GM13977 (cell line): ENCODE measurements around the gene SOWAHD.
A peak's percentile ranks its signal among the peaks of the same experiment; 100 is the strongest.

Source experiments
- DNase-seq: peaks from one replicate; pipeline ENCODE4 v3.0.0; 2012; ENCODE audit warnings: low spot score
- in situ Hi-C: fragments of 300-500 bp; cut with MboI; formaldehyde crosslinking; loops from one replicate; pipeline ENCODE4 v1.12.0; 2022; ENCODE audit warnings: low sequenced_read_pairs, low pct_unique_long_range_greater_than_20kb, mixed read lengths, inconsistent platforms; ENCODE audit not compliant: unreplicated experiment
- TF ChIP-seq, protein P1 (sequence below): IDR thresholded peaks from 2 replicates; pipeline ENCODE4 v1.5.1; 2012; ENCODE audit warnings: mild to moderate bottlenecking, control low read depth; ENCODE audit not compliant: insufficient read depth; ENCODE audit errors: extremely low read depth, missing control alignments

SOWAHD gene

DNA sequence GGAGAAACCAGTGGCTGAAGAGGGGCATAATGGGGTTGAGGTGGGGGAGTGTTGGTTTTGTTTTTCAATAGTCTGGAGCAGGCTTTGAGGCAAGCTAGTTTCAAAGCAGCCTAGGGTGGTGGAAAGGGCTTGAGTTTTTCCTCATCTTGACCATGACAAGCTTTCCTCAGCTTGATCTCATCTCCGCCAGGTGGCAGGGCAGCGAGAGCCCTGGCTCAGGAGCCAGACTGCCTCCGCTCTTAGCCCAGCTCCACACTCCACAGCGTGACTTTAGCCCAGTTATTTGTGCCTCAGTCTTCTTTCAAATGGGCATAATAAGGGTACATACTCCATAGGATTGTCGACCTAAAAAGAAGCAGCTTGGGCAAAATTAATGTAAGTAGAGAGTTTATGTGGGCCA, 29.9 kb upstream of the SOWAHD start:
- no peak for DNase-seq
- TF ChIP-seq, protein P1, sequence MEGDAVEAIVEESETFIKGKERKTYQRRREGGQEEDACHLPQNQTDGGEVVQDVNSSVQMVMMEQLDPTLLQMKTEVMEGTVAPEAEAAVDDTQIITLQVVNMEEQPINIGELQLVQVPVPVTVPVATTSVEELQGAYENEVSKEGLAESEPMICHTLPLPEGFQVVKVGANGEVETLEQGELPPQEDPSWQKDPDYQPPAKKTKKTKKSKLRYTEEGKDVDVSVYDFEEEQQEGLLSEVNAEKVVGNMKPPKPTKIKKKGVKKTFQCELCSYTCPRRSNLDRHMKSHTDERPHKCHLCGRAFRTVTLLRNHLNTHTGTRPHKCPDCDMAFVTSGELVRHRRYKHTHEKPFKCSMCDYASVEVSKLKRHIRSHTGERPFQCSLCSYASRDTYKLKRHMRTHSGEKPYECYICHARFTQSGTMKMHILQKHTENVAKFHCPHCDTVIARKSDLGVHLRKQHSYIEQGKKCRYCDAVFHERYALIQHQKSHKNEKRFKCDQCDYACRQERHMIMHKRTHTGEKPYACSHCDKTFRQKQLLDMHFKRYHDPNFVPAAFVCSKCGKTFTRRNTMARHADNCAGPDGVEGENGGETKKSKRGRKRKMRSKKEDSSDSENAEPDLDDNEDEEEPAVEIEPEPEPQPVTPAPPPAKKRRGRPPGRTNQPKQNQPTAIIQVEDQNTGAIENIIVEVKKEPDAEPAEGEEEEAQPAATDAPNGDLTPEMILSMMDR, result no peak
- in situ Hi-C loops, result loop anchor here (25.0 kb wide), 1 partner anchor 216 kb away; no protein-coding TSS in a partner anchor

DNA sequence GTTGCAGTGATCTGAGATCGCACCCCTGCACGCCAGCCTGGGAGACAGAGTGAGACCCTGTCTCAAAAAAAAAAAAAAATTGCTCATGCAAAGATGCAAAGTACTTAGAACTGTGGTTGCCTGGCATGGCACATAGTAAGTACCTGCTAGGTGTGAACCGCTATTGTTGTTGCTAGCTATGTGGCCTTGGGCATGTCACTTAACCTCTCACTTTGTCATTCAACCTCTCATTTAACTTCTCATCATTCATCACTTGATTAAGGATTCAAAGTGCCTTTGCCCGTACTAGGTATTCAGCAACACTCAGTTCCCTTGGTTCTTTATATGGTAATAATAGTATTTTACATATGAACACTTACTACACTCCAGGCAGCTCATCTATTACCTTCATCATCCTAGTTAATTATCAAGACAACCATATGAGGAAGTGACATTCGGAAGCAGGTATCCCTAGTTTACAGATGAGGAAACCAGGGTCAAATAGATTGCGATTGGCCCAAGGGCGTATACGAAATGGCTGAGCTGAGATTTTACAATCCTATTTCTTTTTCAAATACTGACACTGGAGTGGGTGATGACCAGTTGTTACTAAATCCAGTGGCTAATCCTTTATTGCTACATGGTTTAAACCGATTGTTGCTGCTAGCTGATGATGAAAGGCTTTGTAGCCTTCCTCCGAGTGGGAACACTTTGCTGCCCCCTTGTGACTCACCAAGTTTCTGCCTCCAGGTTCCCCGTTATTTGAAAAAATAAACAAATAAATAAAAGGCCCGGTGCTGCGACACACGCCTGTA, 28.8 kb upstream of the SOWAHD start:
- TF ChIP-seq, protein P1, result peak; percentile 70
- peak; percentile 64 for DNase-seq
- in situ Hi-C loops, result loop anchor here (25.0 kb wide), 1 partner anchor 217 kb away; no protein-coding TSS in a partner anchor

DNA sequence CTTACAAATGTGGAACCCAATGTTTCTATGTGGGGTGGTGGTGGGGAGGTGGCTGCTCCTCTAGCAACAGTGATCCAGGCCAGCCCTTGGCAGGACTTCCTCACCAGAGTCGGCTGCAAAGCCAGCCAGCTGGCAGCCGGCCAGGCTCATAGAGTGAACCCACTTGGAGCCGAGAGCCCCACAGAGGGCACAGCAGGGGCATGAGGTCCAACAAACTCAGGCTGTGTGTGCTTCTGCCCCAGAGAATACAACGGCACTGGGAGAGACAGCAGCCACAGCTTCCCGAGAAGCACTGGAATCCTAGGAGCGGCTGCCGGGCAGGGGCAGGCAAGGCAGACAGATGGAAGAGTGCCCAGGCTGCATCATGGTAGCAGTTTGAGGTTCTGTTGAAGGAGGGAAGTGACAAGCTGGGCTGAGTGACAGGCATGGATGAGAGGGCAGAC, 23.5 kb upstream of the SOWAHD start:
- TF ChIP-seq, protein P1, result no peak
- in situ Hi-C loops, result loop anchor here (25.0 kb wide), 1 partner anchor 223 kb away; no protein-coding TSS in a partner anchor
- no peak for DNase-seq

DNA sequence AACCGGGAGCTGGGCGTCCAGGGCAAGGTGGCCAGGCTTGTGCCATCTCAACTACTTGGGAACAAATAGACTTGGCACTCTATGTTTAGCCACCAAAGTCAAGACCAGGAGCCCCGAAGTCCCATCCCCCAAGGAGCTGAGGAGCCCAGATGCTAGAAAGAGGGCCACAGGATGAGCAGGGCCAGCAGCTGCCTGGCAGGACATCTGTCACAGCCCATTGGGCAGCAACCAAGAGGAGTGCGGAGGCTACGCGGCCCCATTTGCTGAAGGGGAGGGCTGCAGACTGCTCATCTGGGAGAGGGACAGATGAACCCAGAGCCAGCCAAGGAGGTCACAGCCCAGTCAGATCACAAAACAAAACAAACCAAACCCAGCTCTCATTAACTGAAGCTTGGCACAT, 22.9 kb upstream of the SOWAHD start:
- TF ChIP-seq, protein P1, result no peak

DNA sequence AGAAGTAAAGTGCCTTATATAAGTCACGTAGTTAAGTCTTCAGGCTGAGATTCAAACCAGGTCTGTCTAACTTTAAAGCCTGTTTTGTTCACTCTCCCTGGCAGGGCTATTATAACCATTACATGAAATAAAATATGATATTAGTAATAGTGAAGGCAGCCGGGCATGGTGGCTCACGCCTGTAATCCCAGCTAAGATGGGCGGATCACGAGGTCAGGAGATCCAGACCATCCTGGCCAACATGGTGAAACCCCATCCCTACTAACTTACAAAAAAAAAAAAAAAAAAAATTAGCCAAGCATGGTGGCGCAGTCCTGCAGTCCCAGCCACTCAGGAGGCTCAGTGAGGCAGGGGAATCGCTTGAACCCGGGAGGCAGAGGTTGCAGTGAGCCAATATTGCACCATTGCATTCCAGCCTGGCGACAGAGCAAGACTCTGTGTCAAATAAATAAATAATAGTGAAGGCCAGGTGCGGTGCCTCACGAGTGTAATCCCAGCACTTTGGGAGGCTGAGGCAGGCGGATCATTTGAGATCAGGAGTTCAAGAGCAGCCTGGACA, 22.1 kb upstream of the SOWAHD start:
- in situ Hi-C loops, result loop anchor here (25.0 kb wide), 1 partner anchor 224 kb away; no protein-coding TSS in a partner anchor
- DNase-seq, result no peak
- TF ChIP-seq, protein P1, result no peak

More for the DNA sequence above, 22.9 kb upstream of the SOWAHD start:
- DNase-seq, result no peak
- in situ Hi-C loops, result loop anchor here (25.0 kb wide), 1 partner anchor 223 kb away; no protein-coding TSS in a partner anchor

DNA sequence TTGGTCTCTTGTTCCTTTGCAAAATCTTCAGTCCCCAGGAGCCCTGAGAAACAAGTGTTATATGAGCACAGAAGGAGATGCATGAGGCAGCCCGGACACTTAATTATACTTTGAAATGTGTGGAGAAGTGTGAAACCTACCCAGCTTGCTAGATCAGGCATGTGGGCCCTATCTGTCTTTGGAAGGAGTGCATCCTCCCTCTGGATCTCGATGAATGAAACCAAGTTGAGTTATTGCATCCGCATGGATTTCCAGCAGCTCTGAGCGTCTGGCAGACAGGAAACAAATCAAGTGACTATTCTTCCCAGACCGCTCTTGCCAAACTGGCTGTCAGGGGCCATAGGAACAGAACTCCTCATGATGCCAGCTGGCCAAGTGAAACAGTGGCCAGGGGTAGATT, 19.6 kb upstream of the SOWAHD start:
- TF ChIP-seq, protein P1, result no peak
- no peak for DNase-seq
- in situ Hi-C loops, result loop anchor here (25.0 kb wide), 1 partner anchor 226 kb away; no protein-coding TSS in a partner anchor
